ENCODE results near the gene LRG1. TPM values are rescaled to one million over a fixed set of nuclear protein-coding genes. Genes with fewer than 3 reads are reported as not detected.

The LRG1 gene
- total and polyA plus RNA-seq, 10 of the 15 experiments (the other 5 are each of a cell fraction or from before 2014, with no cell fraction given): 0.29 to 4.7 (median 0.58) TPM

- Histone ChIP-seq H4K20me1 (ENCODE audit: control insufficient read depth, insufficient read depth) (no peaks in the 10 kb centered on the region), H3K27ac (ENCODE audit: control insufficient read depth, insufficient read depth) (no peak overlapping the region), H3K9ac (ENCODE audit: control insufficient read depth, insufficient read depth, low read length) (no peak overlapping the region), H3K4me3 (no peak overlapping the region), H2AFZ (ENCODE audit: control insufficient read depth, low read depth, low read length) (no peak overlapping the region), H3K79me2 (ENCODE audit: control insufficient read depth, insufficient read depth, low read length) (no peaks in the 10 kb centered on the region), H3K9me3 (replicated peaks; ENCODE audit: control insufficient read depth, insufficient read depth, low read length) (no peaks in the 10 kb centered on the region), H3K36me3 (ENCODE audit: control insufficient read depth in 2 of 2, insufficient read depth in 2 of 2, low read length in 1 of 2) (peaks cover 7 to 17% of the 10 kb centered on the region in 2 experiments; a peak in 3 of 4 replicates), H3K27me3 (replicated peaks in 1 of 2; ENCODE audit: control insufficient read depth in 2 of 2, insufficient read depth in 2 of 2, low read length in 1 of 2) (no peaks in the 10 kb centered on the region), H3K4me1 (ENCODE audit: control insufficient read depth, insufficient read depth, low read length) (no peaks in the 10 kb centered on the region), H3K4me2 (ENCODE audit: control insufficient read depth, insufficient read depth) (no peak overlapping the region)
- DNase-seq (ENCODE audit: low read depth, low spot score): no peak
- 99% methylated on average over 37 of the region's 61 CpGs for WGBS (ENCODE audit: insufficient coverage, insufficient replicate concordance, low lambda C conversion rate, missing lambda C conversion rate)
- RAD21 ChIA-PET (ENCODE audit: unreplicated experiment): no interaction called here
- CTCF ChIA-PET: interaction anchor here (0.8 to 1.3 kb wide), 3 partner anchors 31 to 227 kb away, joined by 3 read pairs; no protein-coding TSS in a partner anchor
- BruUV-seq (replicated peaks): TSS peak; percentile 72
- no peak for ATAC-seq
- POLR2A ChIA-PET: no interaction called here
- FAIRE-seq: no peak
- intact Hi-C loops (cut with micrococcal nuclease; ENCODE audit: unreplicated experiment) (no loop called here), in situ Hi-C loops (cut with MboI) (no loop called here)
- SMC1A ChIA-PET (ENCODE audit: uncharacterized antibody, unreplicated experiment): no interaction called here
- no peak for TF ChIP-seq SP1 (IDR thresholded peaks at IDR 0.05; ENCODE audit: low read depth, low read length)
- no peak for TF ChIP-seq POLR2AphosphoS2 (IDR thresholded peaks at IDR 0.05; ENCODE audit: low read depth, low read length)
- no peak for TF ChIP-seq ZNF24 (IDR thresholded peaks at IDR 0.05)
- TF ChIP-seq REST (IDR thresholded peaks at IDR 0.05; ENCODE audit: low read depth, low read length): no peak
- TF ChIP-seq CREB1 (IDR thresholded peaks at IDR 0.05; ENCODE audit: low read depth): no peak
These were observed 45.7 kb downstream of the LRG1 start for GRCh38 chr19:4493929-4494690.
